ENCODE results near the gene MATK. TPM values are rescaled to one million over a fixed set of nuclear protein-coding genes. Genes with fewer than 3 reads are reported as not detected.
"Not testable (repeated sequence)": the region's sequence is repeated elsewhere in the genome, so short reads cannot be mapped to it uniquely, and the experiment has no call there.

MATK gene
- total RNA-seq, 1 experiment from 2014 or later: not detected

- peak; percentile 96 for DNase-seq
- Histone ChIP-seq H3K9me3 (ENCODE audit: low read length) (no peaks in the 10 kb centered on the region), H3K79me2 (ENCODE audit: low read length) (peaks cover 25% of the 10 kb centered on the region), H3K9me2 (replicated peaks; ENCODE audit: insufficient read depth, low read length) (no peaks in the 10 kb centered on the region), H4K20me1 (ENCODE audit: insufficient read depth, low read depth, low read length) (no peaks in the 10 kb centered on the region), H3K36me3 (ENCODE audit: insufficient read depth, low read length) (no peaks in the 10 kb centered on the region), H2AFZ (ENCODE audit: low read length) (peak within 1 kb of the TSS; percentile 98), H3K9ac (ENCODE audit: low read length) (peak within 1 kb of the TSS; percentile 84), H3K27ac (ENCODE audit: low read length) (peak within 1 kb of the TSS; percentile 81), H3K4me1 (ENCODE audit: low read length) (peaks cover 16% of the 10 kb centered on the region), H3K4me2 (ENCODE audit: low read depth, low read length, poor library complexity, severe bottlenecking) (peak within 1 kb of the TSS; percentile 81), H3K4me3 (ENCODE audit: low read length) (peak within 1 kb of the TSS; percentile 94), H3K27me3 (ENCODE audit: low read length) (no peaks in the 10 kb centered on the region)
Observed at GRCh38 chr19:3761382-3762129, 24.6 kb downstream of the MATK start, which contains the start of gene APBA3. APBA3 (minus strand) TSS chr19:3761692; CDS start chr19:3760264, 1,428 bp downstream.

GRCh38 chr19:3760871-3761361 lies 25.3 kb downstream of the MATK start:
- H3K4me2 ChIP-seq (ENCODE audit: low read depth, low read length, poor library complexity, severe bottlenecking): peak overlapping the region; percentile 81
- no peaks in the 10 kb centered on the region for H3K9me2 ChIP-seq (replicated peaks; ENCODE audit: insufficient read depth, low read length)
- peak overlapping the region; percentile 84 for H3K9ac ChIP-seq (ENCODE audit: low read length)
- peak; percentile 48 for DNase-seq
- H3K4me3 ChIP-seq (ENCODE audit: low read length): peak overlapping the region; percentile 94
- H3K9me3 ChIP-seq (ENCODE audit: low read length): no peaks in the 10 kb centered on the region
- peaks cover 16% of the 10 kb centered on the region for H3K4me1 ChIP-seq (ENCODE audit: low read length)
- H3K27me3 ChIP-seq (ENCODE audit: low read length): no peaks in the 10 kb centered on the region
- H4K20me1 ChIP-seq (ENCODE audit: insufficient read depth, low read depth, low read length): no peaks in the 10 kb centered on the region
- peaks cover 25% of the 10 kb centered on the region for H3K79me2 ChIP-seq (ENCODE audit: low read length)
- H2AFZ ChIP-seq (ENCODE audit: low read length): peak overlapping the region; percentile 91; the same call in 1 of the 2 replicates
- H3K36me3 ChIP-seq (ENCODE audit: insufficient read depth, low read length): no peaks in the 10 kb centered on the region
- no peak overlapping the region for H3K27ac ChIP-seq (ENCODE audit: low read length)

GRCh38 chr19:3759482-3760254 lies 26.5 kb downstream of the MATK start:
- Histone ChIP-seq H3K4me1 (ENCODE audit: low read length) (peaks cover 16% of the 10 kb centered on the region), H4K20me1 (ENCODE audit: insufficient read depth, low read depth, low read length) (no peaks in the 10 kb centered on the region), H3K27ac (ENCODE audit: low read length) (no peak overlapping the region), H3K27me3 (ENCODE audit: low read length) (no peaks in the 10 kb centered on the region), H3K9me2 (replicated peaks; ENCODE audit: insufficient read depth, low read length) (no peaks in the 10 kb centered on the region), H2AFZ (ENCODE audit: low read length) (no peak overlapping the region), H3K4me3 (ENCODE audit: low read length) (no peak overlapping the region), H3K79me2 (ENCODE audit: low read length) (peaks cover 25% of the 10 kb centered on the region), H3K4me2 (ENCODE audit: low read depth, low read length, poor library complexity, severe bottlenecking) (peak overlapping the region; percentile 81), H3K36me3 (ENCODE audit: insufficient read depth, low read length) (no peaks in the 10 kb centered on the region), H3K9me3 (ENCODE audit: low read length) (no peaks in the 10 kb centered on the region), H3K9ac (ENCODE audit: low read length) (no peak overlapping the region)
- DNase-seq: no peak

- not testable (repeated sequence) for DNase-seq; H3K27ac ChIP-seq (ENCODE audit: low read length); H3K9me3 ChIP-seq (ENCODE audit: low read length); H3K9me2 ChIP-seq (replicated peaks; ENCODE audit: insufficient read depth, low read length); H3K4me2 ChIP-seq (ENCODE audit: low read depth, low read length, poor library complexity, severe bottlenecking); H3K4me3 ChIP-seq (ENCODE audit: low read length); H4K20me1 ChIP-seq (ENCODE audit: insufficient read depth, low read depth, low read length); H3K9ac ChIP-seq (ENCODE audit: low read length); H3K27me3 ChIP-seq (ENCODE audit: low read length); H3K36me3 ChIP-seq (ENCODE audit: insufficient read depth, low read length); H2AFZ ChIP-seq (ENCODE audit: low read length)
- peaks cover 23% of the 10 kb centered on the region for H3K79me2 ChIP-seq (ENCODE audit: low read length)
- H3K4me1 ChIP-seq (ENCODE audit: low read length): peaks cover 14% of the 10 kb centered on the region
Observed at GRCh38 chr19:3758297-3758696, 27.9 kb downstream of the MATK start.

- H3K36me3 ChIP-seq (ENCODE audit: insufficient read depth, low read length); H3K4me1 ChIP-seq (ENCODE audit: low read length); H3K27me3 ChIP-seq (ENCODE audit: low read length); H3K9me2 ChIP-seq (replicated peaks; ENCODE audit: insufficient read depth, low read length); H3K4me3 ChIP-seq (ENCODE audit: low read length); DNase-seq; H3K27ac ChIP-seq (ENCODE audit: low read length); H3K9me3 ChIP-seq (ENCODE audit: low read length); H2AFZ ChIP-seq (ENCODE audit: low read length); H3K4me2 ChIP-seq (ENCODE audit: low read depth, low read length, poor library complexity, severe bottlenecking); H3K9ac ChIP-seq (ENCODE audit: low read length); H4K20me1 ChIP-seq (ENCODE audit: insufficient read depth, low read depth, low read length): not testable (repeated sequence)
- peaks cover 19% of the 10 kb centered on the region for H3K79me2 ChIP-seq (ENCODE audit: low read length)
Observed at GRCh38 chr19:3757705-3758104, 28.5 kb downstream of the MATK start.

- H3K79me2 ChIP-seq (ENCODE audit: low read length): no peaks in the 10 kb centered on the region
- H3K27me3 ChIP-seq (ENCODE audit: low read length): no peaks in the 10 kb centered on the region
- H4K20me1 ChIP-seq (ENCODE audit: insufficient read depth, low read depth, low read length): no peaks in the 10 kb centered on the region
- DNase-seq: no peak
- no peaks in the 10 kb centered on the region for H3K9me2 ChIP-seq (replicated peaks; ENCODE audit: insufficient read depth, low read length)
- H3K36me3 ChIP-seq (ENCODE audit: insufficient read depth, low read length): no peaks in the 10 kb centered on the region
- H3K9me3 ChIP-seq (ENCODE audit: low read length): no peaks in the 10 kb centered on the region
- no peak overlapping the region for H3K27ac ChIP-seq (ENCODE audit: low read length)
- no peak overlapping the region for H2AFZ ChIP-seq (ENCODE audit: low read length)
- H3K9ac ChIP-seq (ENCODE audit: low read length): no peak overlapping the region
- no peak overlapping the region for H3K4me2 ChIP-seq (ENCODE audit: low read depth, low read length, poor library complexity, severe bottlenecking)
- no peak overlapping the region for H3K4me3 ChIP-seq (ENCODE audit: low read length)
- H3K4me1 ChIP-seq (ENCODE audit: low read length): no peaks in the 10 kb centered on the region
Observed at GRCh38 chr19:3753631-3754410, 32.4 kb downstream of the MATK start.

- H3K9ac ChIP-seq (ENCODE audit: low read length): no peak overlapping the region
- H3K4me3 ChIP-seq (ENCODE audit: low read length): no peak overlapping the region
- no peaks in the 10 kb centered on the region for H4K20me1 ChIP-seq (ENCODE audit: insufficient read depth, low read depth, low read length)
- no peaks in the 10 kb centered on the region for H3K4me1 ChIP-seq (ENCODE audit: low read length)
- DNase-seq: no peak
- H3K27ac ChIP-seq (ENCODE audit: low read length): no peak overlapping the region
- H3K36me3 ChIP-seq (ENCODE audit: insufficient read depth, low read length): no peaks in the 10 kb centered on the region
- H3K27me3 ChIP-seq (ENCODE audit: low read length): no peaks in the 10 kb centered on the region
- no peaks in the 10 kb centered on the region for H3K79me2 ChIP-seq (ENCODE audit: low read length)
- H3K9me2 ChIP-seq (replicated peaks; ENCODE audit: insufficient read depth, low read length): no peaks in the 10 kb centered on the region
- no peak overlapping the region for H3K4me2 ChIP-seq (ENCODE audit: low read depth, low read length, poor library complexity, severe bottlenecking)
- no peak overlapping the region for H2AFZ ChIP-seq (ENCODE audit: low read length)
- H3K9me3 ChIP-seq (ENCODE audit: low read length): no peaks in the 10 kb centered on the region
Observed at GRCh38 chr19:3752492-3752891, 33.7 kb downstream of the MATK start.

GRCh38 chr19:3751236-3751635 lies 34.9 kb downstream of the MATK start:
- no peak overlapping the region for H2AFZ ChIP-seq (ENCODE audit: low read length)
- no peaks in the 10 kb centered on the region for H3K9me2 ChIP-seq (replicated peaks; ENCODE audit: insufficient read depth, low read length)
- no peaks in the 10 kb centered on the region for H4K20me1 ChIP-seq (ENCODE audit: insufficient read depth, low read depth, low read length)
- no peak overlapping the region for H3K27ac ChIP-seq (ENCODE audit: low read length)
- no peak overlapping the region for H3K4me2 ChIP-seq (ENCODE audit: low read depth, low read length, poor library complexity, severe bottlenecking)
- H3K79me2 ChIP-seq (ENCODE audit: low read length): no peaks in the 10 kb centered on the region
- H3K9me3 ChIP-seq (ENCODE audit: low read length): no peaks in the 10 kb centered on the region
- no peak for DNase-seq
- no peaks in the 10 kb centered on the region for H3K27me3 ChIP-seq (ENCODE audit: low read length)
- no peaks in the 10 kb centered on the region for H3K4me1 ChIP-seq (ENCODE audit: low read length)
- H3K9ac ChIP-seq (ENCODE audit: low read length): no peak overlapping the region
- H3K4me3 ChIP-seq (ENCODE audit: low read length): no peak overlapping the region
- no peaks in the 10 kb centered on the region for H3K36me3 ChIP-seq (ENCODE audit: insufficient read depth, low read length)
